GM18526 (cell line): Measurements from ENCODE around the gene OR12D2.

ENCODE experiments used
- POLR2A ChIP-seq: IDR thresholded peaks from 3 replicates; pipeline ENCODE4 v1.6.1; 2011; ENCODE audit not compliant: insufficient read length; ENCODE audit errors: extremely low read depth

The OR12D2 gene, protein sequence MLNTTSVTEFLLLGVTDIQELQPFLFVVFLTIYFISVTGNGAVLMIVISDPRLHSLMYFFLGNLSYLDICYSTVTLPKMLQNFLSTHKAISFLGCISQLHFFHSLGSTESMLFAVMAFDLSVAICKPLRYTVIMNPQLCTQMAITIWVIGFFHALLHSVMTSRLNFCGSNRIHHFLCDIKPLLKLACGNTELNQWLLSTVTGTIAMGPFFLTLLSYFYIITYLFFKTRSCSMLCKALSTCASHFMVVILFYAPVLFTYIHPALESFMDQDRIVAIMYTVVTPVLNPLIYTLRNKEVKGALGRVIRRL

DNA sequence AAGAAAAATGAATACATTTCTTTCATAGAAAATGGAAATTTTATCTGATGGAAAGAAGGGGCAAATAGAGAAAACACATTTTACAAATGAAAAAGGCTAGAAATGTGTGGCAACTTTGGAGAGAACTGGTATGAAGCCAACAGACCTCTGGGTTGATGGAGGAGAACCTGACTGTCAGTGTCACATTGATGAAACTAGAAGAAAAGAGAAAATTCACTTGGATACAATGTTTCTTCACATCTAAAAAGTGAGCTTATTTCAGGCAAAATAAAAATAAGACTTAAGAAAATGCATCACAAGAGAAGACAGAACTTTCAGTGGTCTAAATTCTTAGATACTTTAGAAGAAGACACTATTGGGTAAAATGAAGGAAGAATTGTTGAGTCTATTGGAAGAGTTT is at the start of gene OR12D2:
Gene OR12D2 (plus strand): TSS at position 301 of the 400 bp plus-strand sequence. CDS start 1,069 bp downstream, outside the sequence.
- TF ChIP-seq POLR2A, result no peak

DNA sequence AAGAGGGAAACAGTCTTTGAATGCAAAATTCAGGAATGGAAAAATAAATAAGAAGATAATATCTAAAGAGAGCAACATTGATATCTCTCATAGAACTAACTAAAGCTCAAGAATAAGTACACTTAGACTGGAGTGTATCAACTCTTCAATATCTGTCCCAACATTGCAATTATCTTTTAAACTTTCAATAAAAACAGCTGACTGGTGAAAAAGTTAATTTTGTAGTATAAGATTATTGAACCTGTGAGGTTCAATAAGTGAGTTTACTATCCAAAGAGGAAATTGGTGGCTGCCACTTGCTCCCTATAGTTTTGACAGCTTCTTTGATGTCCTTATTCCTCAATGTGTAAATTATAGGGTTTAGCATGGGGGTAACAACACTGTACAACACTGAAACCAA is 40.5 kb upstream of the OR12D2 start:
- TF ChIP-seq POLR2A, result no peak

DNA sequence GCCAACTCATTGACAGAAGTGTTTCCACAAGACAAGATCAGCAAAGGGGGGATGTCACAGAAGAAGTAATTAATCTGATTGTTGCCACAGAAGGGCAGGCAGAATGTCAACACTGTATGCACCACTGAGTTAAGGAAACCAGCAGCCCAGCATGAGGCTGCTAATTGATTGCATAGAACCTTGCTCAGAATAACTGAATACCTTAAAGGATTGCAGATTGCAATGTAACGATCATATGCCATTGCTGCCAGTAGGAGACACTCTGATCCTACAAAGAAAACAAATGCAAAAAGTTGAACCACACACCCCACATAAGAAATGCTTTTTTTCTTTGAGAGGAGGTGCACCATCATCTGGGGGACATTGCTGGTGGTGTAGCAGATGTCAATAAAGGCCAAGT is 39.8 kb upstream of the OR12D2 start:
- TF ChIP-seq POLR2A, result no peak

DNA sequence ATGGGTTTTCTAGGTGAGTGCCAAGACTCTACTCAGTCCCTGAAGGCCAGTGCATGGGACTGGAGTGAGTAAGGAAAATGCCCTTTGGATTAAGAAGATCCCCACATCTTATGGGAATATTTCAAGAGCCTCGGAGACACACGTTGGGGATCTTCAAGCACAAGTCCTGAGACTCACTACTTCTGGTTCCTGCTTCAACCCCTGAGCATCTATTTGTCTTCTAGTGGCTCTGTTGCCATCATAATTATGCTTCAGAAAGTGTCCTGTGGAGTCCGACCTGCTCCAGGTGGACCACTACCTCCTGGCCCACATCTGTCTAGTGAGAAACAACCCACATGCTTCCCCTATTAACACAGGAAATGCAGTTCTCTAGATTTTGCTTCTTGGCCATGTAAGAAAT is 26.7 kb upstream of the OR12D2 start, which contains the start of gene OR5V1:
Gene OR5V1 (minus strand): TSS at position 101 of the 400 bp plus-strand sequence. CDS start 12,670 bp downstream, outside the sequence.
- no peak for TF ChIP-seq POLR2A

DNA sequence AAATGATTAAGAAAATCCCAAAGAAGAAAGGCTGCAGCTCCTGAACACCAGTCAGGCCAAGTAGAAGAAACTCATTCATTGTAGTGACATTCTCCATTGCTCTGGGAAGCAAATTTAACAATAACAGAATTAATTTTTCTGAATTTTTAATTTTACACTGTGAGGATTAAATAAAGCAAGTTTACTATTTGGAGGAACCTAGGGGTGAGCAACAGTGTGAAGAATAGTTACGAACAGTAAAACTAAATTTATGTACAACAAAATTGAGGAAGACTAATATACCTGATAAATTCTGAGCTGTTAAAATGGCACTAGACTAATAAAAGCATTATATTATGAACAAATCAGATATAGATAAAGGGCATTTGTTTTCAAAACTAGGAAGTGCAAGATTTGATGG is 20.2 kb upstream of the OR12D2 start, which contains the start of gene OR12D3:
Gene OR12D3 (minus strand): TSS at position 101 of the 400 bp plus-strand sequence. CDS start 4 bp downstream, at position 97.
- TF ChIP-seq POLR2A, result no peak

DNA sequence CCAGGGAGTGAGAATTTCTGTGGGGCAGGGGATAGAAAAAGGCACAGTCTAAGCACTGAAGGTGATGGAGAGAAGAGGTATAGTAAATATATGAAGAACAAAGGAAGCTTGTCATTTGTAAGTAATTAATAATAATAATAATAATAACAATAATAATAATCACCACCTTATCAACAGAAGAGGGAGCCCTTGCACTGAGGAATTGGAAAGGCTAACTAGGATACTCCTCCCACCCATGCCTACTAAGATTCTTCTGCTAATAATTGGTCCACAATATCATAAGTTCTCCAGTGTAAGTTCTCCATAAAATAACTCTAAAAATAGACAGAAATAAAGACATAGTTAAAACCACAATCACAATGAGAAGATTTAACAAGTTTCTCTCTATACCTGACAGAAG is 19.4 kb upstream of the OR12D2 start:
- no peak for TF ChIP-seq POLR2A

DNA sequence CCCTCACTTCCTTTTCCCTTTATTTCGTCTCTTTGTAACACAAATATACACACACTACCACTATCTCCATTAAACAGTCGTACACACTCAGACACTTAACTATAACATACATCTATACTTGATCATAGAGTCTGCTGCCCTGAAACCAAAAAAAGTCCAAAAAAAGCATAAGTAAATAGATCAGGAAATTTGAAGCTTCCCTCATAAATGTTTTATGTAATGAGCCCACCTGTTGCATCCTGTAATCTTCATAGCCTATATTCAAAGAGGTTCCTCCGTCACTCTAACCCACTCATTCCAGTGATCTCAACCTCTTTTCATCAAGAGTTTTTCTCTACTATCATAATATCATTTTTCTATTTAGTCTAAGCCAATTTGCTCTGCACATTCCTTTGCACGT is 6.9 kb upstream of the OR12D2 start:
- no peak for TF ChIP-seq POLR2A

DNA sequence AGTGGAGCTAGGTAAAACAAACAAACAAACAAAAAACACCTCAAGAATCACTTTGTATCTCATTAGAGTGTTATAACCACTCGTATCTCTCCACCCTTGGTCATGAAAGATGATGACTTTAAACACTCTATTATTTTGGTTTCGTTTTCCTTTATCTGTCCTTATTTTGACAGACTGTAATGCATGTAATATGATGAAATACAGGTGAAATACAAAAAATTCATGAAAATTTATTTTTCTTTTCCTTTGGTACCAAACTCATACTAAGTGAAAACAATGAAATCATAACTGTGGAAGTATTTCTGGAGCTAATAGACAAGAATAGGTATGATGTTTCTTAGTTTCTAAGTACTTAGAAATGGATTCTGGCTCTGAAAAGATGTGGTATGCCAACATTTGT is 4.1 kb downstream of the OR12D2 start:
- no peak for TF ChIP-seq POLR2A

DNA sequence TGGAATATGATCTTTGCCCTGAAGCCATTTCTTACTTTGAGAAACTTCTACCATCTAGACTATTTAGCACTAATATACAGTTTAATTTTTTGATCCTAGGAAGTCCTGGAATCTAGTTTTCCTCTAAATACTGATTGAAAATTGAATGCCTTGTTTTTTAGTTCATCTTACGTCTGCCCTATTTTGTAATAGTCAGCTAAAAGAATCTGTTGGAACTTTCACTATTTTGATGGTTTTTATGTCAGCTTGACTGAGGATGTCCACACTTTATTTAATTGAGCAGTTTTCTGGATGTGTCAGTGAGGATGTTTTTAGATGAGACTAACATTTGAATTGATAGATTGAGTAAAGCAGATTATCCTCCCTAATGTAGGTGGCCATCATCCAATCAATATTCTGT is 8.4 kb downstream of the OR12D2 start:
- no peak for TF ChIP-seq POLR2A

DNA sequence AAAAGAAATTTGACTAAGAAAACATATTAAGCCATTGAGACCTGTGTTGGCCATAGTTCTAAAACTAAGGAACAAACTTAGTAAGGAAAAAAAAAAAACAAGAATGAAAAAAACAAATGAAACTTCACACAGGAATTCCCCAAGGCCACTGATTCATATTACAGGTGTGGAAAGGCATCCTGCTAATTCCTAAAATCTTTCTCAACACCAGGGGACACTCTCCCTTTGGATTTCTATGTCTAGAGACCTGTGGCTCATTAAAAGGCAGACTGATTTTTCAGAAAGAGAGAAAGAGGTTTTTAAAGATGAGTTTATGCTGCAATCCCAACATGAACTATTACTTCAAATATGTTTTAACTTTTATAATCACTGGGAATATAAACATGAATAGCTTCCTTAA is 19.2 kb downstream of the OR12D2 start, which contains the start of gene OR12D1:
Gene OR12D1 (plus strand): TSS at position 341 of the 400 bp plus-strand sequence.
- no peak for TF ChIP-seq POLR2A

DNA sequence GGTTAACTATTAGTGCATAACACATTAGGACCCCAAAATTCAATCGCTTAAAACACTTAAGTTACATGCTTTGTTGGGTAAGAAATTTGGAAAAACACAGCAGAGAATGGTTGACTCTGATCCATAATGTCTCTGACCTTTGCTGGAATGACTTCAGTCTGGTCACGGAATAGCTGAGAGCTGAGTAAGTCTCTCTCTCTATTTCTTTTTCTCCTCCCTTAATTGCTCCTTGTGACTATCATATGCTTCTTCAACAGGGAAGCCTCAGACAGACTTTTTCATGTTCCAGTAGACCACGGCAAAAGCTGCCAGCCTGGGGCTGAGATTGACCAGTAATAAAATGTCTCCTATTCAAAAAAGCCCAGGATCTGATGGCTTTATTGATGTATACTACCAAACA is 24.1 kb downstream of the OR12D2 start:
- TF ChIP-seq POLR2A, result no peak

DNA sequence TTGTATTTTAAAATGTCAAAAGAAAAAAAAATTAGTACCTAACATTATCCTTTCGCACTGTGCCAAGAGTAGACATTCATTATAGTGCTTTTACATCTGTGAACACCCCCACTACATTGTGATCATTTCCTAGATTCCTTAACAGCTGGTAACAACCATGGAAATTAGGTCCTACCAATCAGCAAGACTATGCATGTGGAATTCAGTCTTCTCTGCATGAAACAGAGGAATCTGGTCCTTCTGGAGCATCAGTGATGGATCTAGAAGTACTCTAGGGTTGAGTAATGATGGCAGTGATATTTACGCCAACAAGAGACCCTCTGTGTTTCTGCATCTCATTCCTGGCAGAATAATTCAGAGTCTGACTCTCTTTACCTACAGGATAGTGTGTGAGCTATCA is 28.7 kb downstream of the OR12D2 start:
- no peak for TF ChIP-seq POLR2A

DNA sequence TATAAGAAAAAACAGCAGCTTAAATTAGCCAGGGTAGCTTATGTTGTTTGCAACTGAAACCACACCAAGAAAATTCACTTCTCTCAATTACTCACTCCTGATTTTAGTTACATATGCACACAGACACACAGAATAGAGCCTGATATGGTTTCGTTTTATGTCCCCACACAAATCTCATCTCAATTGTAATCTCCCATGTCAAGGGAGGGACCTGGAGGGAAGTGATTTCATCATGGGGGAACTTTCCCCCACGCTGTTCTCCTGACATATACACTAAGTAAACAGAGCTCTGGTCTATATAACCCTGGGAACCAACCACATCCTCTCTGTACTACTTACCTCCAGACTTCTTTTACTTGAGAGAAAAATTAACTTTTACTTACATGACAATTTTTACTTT is 29.1 kb downstream of the OR12D2 start:
- no peak for TF ChIP-seq POLR2A

DNA sequence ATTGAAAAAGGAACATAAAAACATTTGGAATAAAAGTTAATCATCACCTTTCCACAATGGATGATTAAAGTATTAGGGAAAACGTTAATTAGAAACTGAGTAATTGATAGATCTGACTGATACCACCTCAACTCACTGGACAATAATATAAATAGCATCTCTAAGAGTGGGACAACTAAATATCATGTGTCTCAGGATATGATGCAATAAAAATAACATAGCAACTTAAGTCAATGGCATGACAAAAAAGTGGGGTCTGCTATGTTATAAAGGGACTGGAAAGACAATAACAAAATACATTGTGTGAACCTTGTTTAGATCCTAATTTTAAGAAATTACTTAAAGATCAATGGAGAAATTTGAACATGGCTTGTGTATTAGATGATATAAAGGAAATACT is 29.6 kb downstream of the OR12D2 start:
- no peak for TF ChIP-seq POLR2A

DNA sequence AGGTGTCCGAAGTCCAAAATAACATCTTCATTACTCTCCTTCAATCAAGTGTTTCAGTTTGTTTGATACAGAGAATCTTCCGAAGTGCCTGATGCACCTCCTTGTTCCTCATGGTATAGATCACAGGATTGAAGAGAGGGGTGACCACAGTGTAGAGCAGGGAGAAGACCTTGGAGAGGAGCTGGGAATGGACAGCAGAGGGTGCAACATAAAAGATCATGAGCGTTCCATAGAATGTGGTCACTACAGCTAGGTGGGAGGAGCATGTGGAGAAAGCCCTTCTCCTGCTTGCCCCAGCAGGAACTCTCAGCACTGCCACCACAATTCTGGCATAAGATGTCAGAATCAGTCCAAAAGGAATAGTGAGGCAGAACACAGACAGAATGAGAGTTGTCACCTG is 31.2 kb downstream of the OR12D2 start:
- no peak for TF ChIP-seq POLR2A

DNA sequence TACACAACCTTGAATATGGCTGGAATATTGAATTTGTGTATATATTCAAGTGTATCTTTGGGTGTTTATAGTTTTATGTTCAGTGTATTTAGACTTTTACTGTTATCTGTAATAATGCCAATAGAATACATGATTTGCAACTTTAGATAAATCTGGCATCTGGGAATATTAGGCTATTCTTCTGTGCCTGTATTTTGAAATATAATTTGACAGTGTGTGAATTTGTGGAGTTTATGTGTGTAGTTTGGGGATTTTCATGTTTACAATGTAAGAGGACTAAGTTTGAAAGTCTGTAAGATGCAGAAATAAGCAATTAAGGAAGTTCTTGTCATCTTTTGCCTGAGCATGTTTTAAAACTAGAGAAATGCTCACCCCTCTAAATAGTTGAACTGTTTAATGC is 43.6 kb downstream of the OR12D2 start, which contains the start of gene OR10C1:
Gene OR10C1 (plus strand): TSS at position 301 of the 400 bp plus-strand sequence. CDS start 710 bp downstream, outside the sequence.
- TF ChIP-seq POLR2A, result no peak

DNA sequence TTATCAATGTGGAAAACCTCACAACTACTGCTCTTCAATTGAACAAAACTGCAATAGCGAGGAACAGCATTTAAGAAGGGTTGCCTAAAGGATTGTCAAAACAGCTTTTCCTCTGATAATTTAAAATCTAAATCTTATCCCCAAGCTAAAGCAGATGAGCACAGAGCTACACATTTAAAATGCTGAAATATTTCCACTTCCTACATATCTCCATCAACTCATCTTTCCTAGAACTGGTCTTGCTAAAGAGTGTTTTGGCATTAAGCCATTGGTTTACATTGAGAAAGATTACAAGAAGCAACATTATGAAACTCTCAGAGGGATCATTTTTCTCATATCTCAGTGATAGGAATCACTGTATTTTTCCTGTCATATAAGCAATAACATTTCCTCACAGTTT is 47.3 kb downstream of the OR12D2 start:
- TF ChIP-seq POLR2A, result no peak
